Measurements from ENCODE around the gene TSGA10IP.

Gene TSGA10IP

DNA sequence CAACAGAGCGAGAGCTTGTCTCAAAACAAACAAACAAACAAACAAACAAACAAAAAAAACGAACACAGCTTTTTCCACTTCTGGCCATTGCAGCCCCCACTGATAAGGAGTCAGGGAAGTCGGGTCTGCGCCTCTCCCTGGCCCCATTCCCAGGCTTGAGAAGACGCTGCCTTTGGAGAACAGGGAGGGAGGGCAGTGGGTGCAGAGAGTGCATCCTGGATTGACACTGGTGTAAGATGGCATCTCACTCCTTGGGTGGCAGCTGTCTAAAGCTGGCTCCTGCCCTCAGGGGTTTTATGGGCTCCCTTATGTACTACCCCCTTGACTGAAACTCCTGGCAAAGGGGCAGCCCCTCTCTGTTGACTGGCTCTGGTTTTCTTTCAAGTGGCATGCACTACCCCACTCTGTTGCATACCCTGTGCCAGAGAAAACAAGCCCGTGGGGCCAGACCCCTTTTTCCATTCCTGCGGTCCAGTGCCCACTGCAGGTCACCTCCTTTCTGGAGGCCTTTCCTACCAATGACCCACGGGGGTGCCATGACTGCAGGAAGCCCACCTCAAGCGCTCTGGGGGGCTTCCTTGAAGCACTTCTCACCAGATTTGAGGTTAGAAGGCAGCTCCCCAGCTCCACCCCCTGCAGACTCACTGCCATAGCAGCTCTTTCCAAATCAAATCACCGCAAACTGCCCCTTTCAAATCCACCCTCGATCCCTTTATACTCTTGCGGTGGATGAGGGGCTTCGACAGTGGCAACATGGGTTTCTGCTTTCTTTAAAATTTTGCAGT lies 13.3 kb upstream of the TSGA10IP start:
- H2AFZ ChIP-seq (ENCODE audit: low read length), result peak overlapping the region; percentile 52
- H3K14ac ChIP-seq (ENCODE audit: low read length), result no peak overlapping the region
- WGBS, 2 donors (ENCODE audit: extremely low coverage in 2 of 2, insufficient read length in 2 of 2, insufficient replicate concordance in 1 of 2), result no CpG with 5 or more reads among the region's 13 CpGs
- no peak overlapping the region for H3K4me3 ChIP-seq (ENCODE audit: low read length in 2 of 2)
- no peak overlapping the region for H2BK120ac ChIP-seq (ENCODE audit: low read depth, low read length)
- H2AK5ac ChIP-seq (ENCODE audit: low read depth, low read length), result no peak overlapping the region
- no peaks in the 10 kb centered on the region for H3K9me3 ChIP-seq (replicated peaks in 1 of 2; ENCODE audit: control insufficient read depth in 2 of 2, insufficient read depth in 1 of 2, low read depth in 1 of 2, low read length in 2 of 2)
- H3K79me1 ChIP-seq (ENCODE audit: low read depth, low read length), result no peaks in the 10 kb centered on the region
- no peak overlapping the region for H3K27ac ChIP-seq (replicated peaks; ENCODE audit: low read length)
- H3K27me3 ChIP-seq (ENCODE audit: control insufficient read depth in 3 of 3, insufficient read depth in 3 of 3, low read depth in 1 of 3, low read length in 3 of 3), result no peaks in the 10 kb centered on the region
- no peak overlapping the region for H4K91ac ChIP-seq (ENCODE audit: low read depth, low read length, poor library complexity)
- H4K8ac ChIP-seq (ENCODE audit: low read depth, low read length), result no peak overlapping the region
- H3K36me3 ChIP-seq (replicated peaks in 1 of 2; ENCODE audit: control insufficient read depth in 2 of 2, insufficient read depth in 2 of 2, low read length in 2 of 2), result no peaks in the 10 kb centered on the region
- H3K23ac ChIP-seq (ENCODE audit: low read depth, low read length, poor library complexity), result no peak overlapping the region
- H3K9ac ChIP-seq (ENCODE audit: low read depth, low read length, poor library complexity), result no peak overlapping the region
- H3K18ac ChIP-seq (ENCODE audit: low read length), result no peak overlapping the region
- H3K4me1 ChIP-seq (ENCODE audit: control insufficient read depth in 2 of 2, insufficient read depth in 1 of 2, low read depth in 1 of 2, low read length in 2 of 2), result peaks cover 0 to 11% of the 10 kb centered on the region in 2 donors
- H2BK12ac ChIP-seq (ENCODE audit: low read length), result no peak overlapping the region
- no peak for DNase-seq (ENCODE audit: low spot score)
- H2BK15ac ChIP-seq (ENCODE audit: low read length), result peak overlapping the region; percentile 35
- no peak overlapping the region for H3K4me2 ChIP-seq (ENCODE audit: insufficient read depth, low read length, poor library complexity, severe bottlenecking)
- peak overlapping the region; percentile 39 for H2BK5ac ChIP-seq (ENCODE audit: low read length)
- no peak overlapping the region for H3K4ac ChIP-seq (ENCODE audit: low read length)

DNA sequence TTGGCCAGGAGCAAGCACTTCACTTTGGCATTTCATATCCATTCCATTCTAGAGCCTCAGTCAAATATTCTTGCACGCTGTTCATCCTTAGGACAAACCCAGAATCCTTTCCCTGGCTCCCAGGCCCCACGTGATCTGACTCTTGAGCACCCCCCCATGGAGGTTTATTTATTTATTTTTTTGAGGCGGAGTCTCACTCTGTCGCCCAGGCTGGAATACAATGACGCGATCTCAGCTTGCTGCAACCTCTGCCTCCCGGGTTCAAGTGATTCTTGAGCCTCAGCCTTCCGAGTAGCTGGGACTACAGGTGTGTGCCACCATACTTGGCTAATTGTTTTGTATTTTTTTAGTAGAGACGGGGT lies 12.7 kb upstream of the TSGA10IP start:
- H3K18ac ChIP-seq (ENCODE audit: low read length), result no peak overlapping the region
- no peak for DNase-seq (ENCODE audit: low spot score)
- no peak overlapping the region for H3K14ac ChIP-seq (ENCODE audit: low read length)
- no peak overlapping the region for H3K4me3 ChIP-seq (ENCODE audit: low read length in 2 of 2)
- no peak overlapping the region for H3K4me2 ChIP-seq (ENCODE audit: insufficient read depth, low read length, poor library complexity, severe bottlenecking)
- no peaks in the 10 kb centered on the region for H3K27me3 ChIP-seq (ENCODE audit: control insufficient read depth in 3 of 3, insufficient read depth in 3 of 3, low read depth in 1 of 3, low read length in 3 of 3)
- H3K4me1 ChIP-seq (ENCODE audit: control insufficient read depth in 2 of 2, insufficient read depth in 1 of 2, low read depth in 1 of 2, low read length in 2 of 2), result peaks cover 0 to 12% of the 10 kb centered on the region in 2 donors
- H4K8ac ChIP-seq (ENCODE audit: low read depth, low read length), result no peak overlapping the region
- no peak overlapping the region for H2BK15ac ChIP-seq (ENCODE audit: low read length)
- H3K23ac ChIP-seq (ENCODE audit: low read depth, low read length, poor library complexity), result no peak overlapping the region
- H3K27ac ChIP-seq (replicated peaks; ENCODE audit: low read length), result no peak overlapping the region
- no peaks in the 10 kb centered on the region for H3K9me3 ChIP-seq (replicated peaks in 1 of 2; ENCODE audit: control insufficient read depth in 2 of 2, insufficient read depth in 1 of 2, low read depth in 1 of 2, low read length in 2 of 2)
- no peaks in the 10 kb centered on the region for H3K36me3 ChIP-seq (replicated peaks in 1 of 2; ENCODE audit: control insufficient read depth in 2 of 2, insufficient read depth in 2 of 2, low read length in 2 of 2)
- no peaks in the 10 kb centered on the region for H3K79me1 ChIP-seq (ENCODE audit: low read depth, low read length)
- no peak overlapping the region for H3K4ac ChIP-seq (ENCODE audit: low read length)
- peak overlapping the region; percentile 52 for H2AFZ ChIP-seq (ENCODE audit: low read length)
- WGBS, 2 donors (ENCODE audit: extremely low coverage in 2 of 2, insufficient read length in 2 of 2, insufficient replicate concordance in 1 of 2), result no CpG with 5 or more reads among the region's 9 CpGs
- H3K9ac ChIP-seq (ENCODE audit: low read depth, low read length, poor library complexity), result no peak overlapping the region
- no peak overlapping the region for H4K91ac ChIP-seq (ENCODE audit: low read depth, low read length, poor library complexity)
- no peak overlapping the region for H2BK5ac ChIP-seq (ENCODE audit: low read length)
- no peak overlapping the region for H2BK12ac ChIP-seq (ENCODE audit: low read length)
- H2AK5ac ChIP-seq (ENCODE audit: low read depth, low read length), result no peak overlapping the region
- H2BK120ac ChIP-seq (ENCODE audit: low read depth, low read length), result no peak overlapping the region

GRCh38 chr11:65934014-65934413 lies 11.3 kb upstream of the TSGA10IP start:
- no peak for DNase-seq (ENCODE audit: low spot score)
- no CpG with 5 or more reads among the region's 4 CpGs for WGBS, 2 donors (ENCODE audit: extremely low coverage in 2 of 2, insufficient read length in 2 of 2, insufficient replicate concordance in 1 of 2)

GRCh38 chr11:65937766-65938165 lies 7.5 kb upstream of the TSGA10IP start:
- no peak overlapping the region for H2BK15ac ChIP-seq (ENCODE audit: low read length)
- no peak overlapping the region for H4K8ac ChIP-seq (ENCODE audit: low read depth, low read length)
- no peak overlapping the region for H3K4me2 ChIP-seq (ENCODE audit: insufficient read depth, low read length, poor library complexity, severe bottlenecking)
- no peaks in the 10 kb centered on the region for H3K79me1 ChIP-seq (ENCODE audit: low read depth, low read length)
- H2AFZ ChIP-seq (ENCODE audit: low read length), result peak overlapping the region; percentile 25
- no peak overlapping the region for H4K91ac ChIP-seq (ENCODE audit: low read depth, low read length, poor library complexity)
- no peak overlapping the region for H3K4ac ChIP-seq (ENCODE audit: low read length)
- no peak overlapping the region for H2BK120ac ChIP-seq (ENCODE audit: low read depth, low read length)
- WGBS, 2 donors (ENCODE audit: extremely low coverage in 2 of 2, insufficient read length in 2 of 2, insufficient replicate concordance in 1 of 2), result no CpG with 5 or more reads among the region's 4 CpGs
- H3K4me3 ChIP-seq (ENCODE audit: low read length in 2 of 2), result no peak overlapping the region
- H3K23ac ChIP-seq (ENCODE audit: low read depth, low read length, poor library complexity), result no peak overlapping the region
- H3K36me3 ChIP-seq (replicated peaks in 1 of 2; ENCODE audit: control insufficient read depth in 2 of 2, insufficient read depth in 2 of 2, low read length in 2 of 2), result no peaks in the 10 kb centered on the region
- H3K27me3 ChIP-seq (ENCODE audit: control insufficient read depth in 3 of 3, insufficient read depth in 3 of 3, low read depth in 1 of 3, low read length in 3 of 3), result no peaks in the 10 kb centered on the region
- peak overlapping the region; percentile 21 for H3K9ac ChIP-seq (ENCODE audit: low read depth, low read length, poor library complexity)
- H3K14ac ChIP-seq (ENCODE audit: low read length), result no peak overlapping the region
- no peak overlapping the region for H2BK12ac ChIP-seq (ENCODE audit: low read length)
- peaks cover 0 to 4% of the 10 kb centered on the region in 2 donors for H3K4me1 ChIP-seq (ENCODE audit: control insufficient read depth in 2 of 2, insufficient read depth in 1 of 2, low read depth in 1 of 2, low read length in 2 of 2)
- H3K18ac ChIP-seq (ENCODE audit: low read length), result no peak overlapping the region
- no peaks in the 10 kb centered on the region for H3K9me3 ChIP-seq (replicated peaks in 1 of 2; ENCODE audit: control insufficient read depth in 2 of 2, insufficient read depth in 1 of 2, low read depth in 1 of 2, low read length in 2 of 2)
- H3K27ac ChIP-seq (replicated peaks; ENCODE audit: low read length), result no peak overlapping the region
- DNase-seq (ENCODE audit: low spot score), result no peak
- no peak overlapping the region for H2AK5ac ChIP-seq (ENCODE audit: low read depth, low read length)
- no peak overlapping the region for H2BK5ac ChIP-seq (ENCODE audit: low read length)

More at GRCh38 chr11:65934014-65934413, 11.3 kb upstream of the TSGA10IP start:
- H2BK15ac ChIP-seq (ENCODE audit: low read length), result no peak overlapping the region
- no peak overlapping the region for H3K23ac ChIP-seq (ENCODE audit: low read depth, low read length, poor library complexity)
- H4K8ac ChIP-seq (ENCODE audit: low read depth, low read length), result no peak overlapping the region
- H3K27me3 ChIP-seq (ENCODE audit: control insufficient read depth in 3 of 3, insufficient read depth in 3 of 3, low read depth in 1 of 3, low read length in 3 of 3), result no peaks in the 10 kb centered on the region
- H3K27ac ChIP-seq (replicated peaks; ENCODE audit: low read length), result no peak overlapping the region
- no peaks in the 10 kb centered on the region for H3K9me3 ChIP-seq (replicated peaks in 1 of 2; ENCODE audit: control insufficient read depth in 2 of 2, insufficient read depth in 1 of 2, low read depth in 1 of 2, low read length in 2 of 2)
- no peak overlapping the region for H3K4ac ChIP-seq (ENCODE audit: low read length)
- H2BK120ac ChIP-seq (ENCODE audit: low read depth, low read length), result no peak overlapping the region
- H2AK5ac ChIP-seq (ENCODE audit: low read depth, low read length), result no peak overlapping the region
- peaks cover 0 to 11% of the 10 kb centered on the region in 2 donors for H3K4me1 ChIP-seq (ENCODE audit: control insufficient read depth in 2 of 2, insufficient read depth in 1 of 2, low read depth in 1 of 2, low read length in 2 of 2)
- no peaks in the 10 kb centered on the region for H3K79me1 ChIP-seq (ENCODE audit: low read depth, low read length)
- H2AFZ ChIP-seq (ENCODE audit: low read length), result no peak overlapping the region
- no peak overlapping the region for H3K9ac ChIP-seq (ENCODE audit: low read depth, low read length, poor library complexity)
- H4K91ac ChIP-seq (ENCODE audit: low read depth, low read length, poor library complexity), result no peak overlapping the region
- H3K36me3 ChIP-seq (replicated peaks in 1 of 2; ENCODE audit: control insufficient read depth in 2 of 2, insufficient read depth in 2 of 2, low read length in 2 of 2), result no peaks in the 10 kb centered on the region
- no peak overlapping the region for H2BK12ac ChIP-seq (ENCODE audit: low read length)
- H3K14ac ChIP-seq (ENCODE audit: low read length), result no peak overlapping the region
- H3K4me2 ChIP-seq (ENCODE audit: insufficient read depth, low read length, poor library complexity, severe bottlenecking), result no peak overlapping the region
- H3K4me3 ChIP-seq (ENCODE audit: low read length in 2 of 2), result no peak overlapping the region
- no peak overlapping the region for H3K18ac ChIP-seq (ENCODE audit: low read length)
- no peak overlapping the region for H2BK5ac ChIP-seq (ENCODE audit: low read length)
